ENCODE data around the gene DHRS4L2. TPM values are rescaled to one million over a fixed set of nuclear protein-coding genes. Genes with fewer than 3 reads are reported as not detected.
A peak's percentile ranks its signal among the peaks of the same experiment; 100 is the strongest.

Gene DHRS4L2
- total RNA-seq, 2 experiments from 2014 or later: 18.1 to 20.8 TPM

DNA sequence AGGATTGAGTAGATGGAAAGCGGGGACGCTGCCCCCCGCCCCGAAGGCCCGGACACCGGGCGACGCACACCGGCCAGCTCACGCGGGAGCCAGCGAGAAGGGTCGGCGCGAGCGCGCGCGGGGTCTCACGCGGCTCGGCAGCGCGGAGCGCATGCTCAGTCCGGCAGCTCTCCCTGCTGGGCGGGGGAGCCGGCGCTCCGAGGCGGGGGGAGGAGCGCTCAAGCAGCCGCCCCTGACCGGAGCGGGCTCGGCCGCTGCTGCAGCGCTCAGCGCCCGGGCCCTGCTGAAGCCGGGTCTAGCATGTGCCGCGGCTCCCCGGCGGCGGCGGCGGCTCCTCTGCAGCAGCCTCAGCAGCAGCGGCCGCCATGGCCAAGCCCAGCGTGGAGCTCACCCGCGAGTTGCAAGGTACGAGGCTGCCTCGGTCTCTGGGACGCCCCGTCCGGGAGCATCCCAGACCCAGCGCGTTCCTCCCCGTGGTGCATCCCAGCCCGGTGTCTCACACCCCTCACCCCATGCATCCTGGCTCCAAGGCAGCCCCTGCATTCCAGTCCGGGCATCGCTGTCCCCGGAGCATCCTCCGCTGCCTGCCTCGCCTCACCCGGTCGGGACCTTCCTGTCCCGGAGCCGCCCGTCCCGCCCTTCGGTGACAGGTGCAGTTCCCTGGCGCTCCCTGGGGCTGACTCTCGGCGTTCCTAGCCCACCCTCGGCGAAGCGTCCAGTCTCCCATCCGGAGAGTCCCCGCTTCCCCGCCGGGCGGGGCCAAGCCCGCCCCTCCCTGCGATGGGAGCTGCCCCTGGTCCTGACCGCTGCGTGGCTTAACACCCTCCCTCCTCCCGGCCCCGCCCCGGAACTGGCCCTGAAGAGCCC is 63.3 kb downstream of the DHRS4L2 start, which contains the start of gene CARMIL3:
Gene CARMIL3 (plus strand): TSS at position 221 of the 867 bp plus-strand sequence. CDS start 145 bp downstream, at position 366.
- H3K27ac Mint-ChIP-seq: no peak within 1 kb of the TSS
- peak; percentile 72 for DNase-seq
- H3K27me3 Mint-ChIP-seq: peaks cover 3% of the 10 kb centered on the region
- H3K36me3 Mint-ChIP-seq: no peaks in the 10 kb centered on the region
- H3K4me1 Mint-ChIP-seq: peaks cover 14% of the 10 kb centered on the region
- peak within 1 kb of the TSS; percentile 69 for H3K4me3 Mint-ChIP-seq
- H3K9me3 Mint-ChIP-seq: no peaks in the 10 kb centered on the region

GRCh38 chr14:24052656-24053547 is 64.2 kb downstream of the DHRS4L2 start:
- no peaks in the 10 kb centered on the region for H3K36me3 Mint-ChIP-seq
- peaks cover 3% of the 10 kb centered on the region for H3K27me3 Mint-ChIP-seq
- H3K27ac Mint-ChIP-seq: peak overlapping the region; percentile 4
- H3K4me3 Mint-ChIP-seq: peak overlapping the region; percentile 57
- no peaks in the 10 kb centered on the region for H3K9me3 Mint-ChIP-seq
- peak; percentile 73 for DNase-seq
- peaks cover 14% of the 10 kb centered on the region for H3K4me1 Mint-ChIP-seq

DNA sequence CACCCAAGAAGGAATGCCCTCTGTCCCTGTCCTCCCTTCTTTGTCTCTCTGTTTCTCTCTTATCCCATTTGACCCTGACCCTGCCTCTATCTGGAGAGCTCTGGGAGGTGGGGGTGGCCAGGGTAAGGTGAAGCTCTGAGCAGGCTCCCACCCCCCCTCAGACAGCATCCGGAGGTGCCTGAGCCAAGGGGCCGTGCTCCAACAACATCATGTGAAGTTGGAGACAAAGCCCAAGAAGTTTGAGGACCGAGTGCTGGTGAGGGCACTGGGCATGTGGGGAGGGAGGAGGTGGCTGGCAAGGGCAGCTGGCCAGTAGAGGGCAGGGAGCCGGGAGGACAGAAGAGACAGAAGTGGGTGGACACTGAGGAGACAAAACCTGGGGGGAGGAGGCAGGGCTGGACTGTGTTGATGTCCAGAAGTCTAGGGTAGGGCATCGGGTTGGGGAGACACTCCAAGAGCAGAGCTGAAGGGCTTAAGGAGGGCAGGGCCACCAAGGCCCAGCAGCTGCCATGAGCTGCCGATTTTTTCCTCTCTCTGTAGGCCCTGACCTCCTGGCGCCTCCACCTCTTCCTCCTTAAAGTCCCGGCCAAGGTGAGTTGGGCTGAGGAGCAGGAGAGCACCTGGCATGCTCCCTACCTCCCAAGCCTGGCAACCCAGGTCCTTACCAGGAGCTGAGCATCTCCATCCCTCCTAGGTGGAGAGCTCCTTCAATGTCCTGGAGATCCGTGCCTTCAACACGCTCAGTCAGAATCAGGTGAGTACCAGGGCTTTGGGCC is 65.0 kb downstream of the DHRS4L2 start:
- Mint-ChIP-seq H3K36me3 (no peaks in the 10 kb centered on the region), H3K4me3 (no peak overlapping the region), H3K9me3 (no peaks in the 10 kb centered on the region), H3K4me1 (peaks cover 16% of the 10 kb centered on the region), H3K27ac (no peak overlapping the region), H3K27me3 (peaks cover 3% of the 10 kb centered on the region)
- no peak for DNase-seq

DNA sequence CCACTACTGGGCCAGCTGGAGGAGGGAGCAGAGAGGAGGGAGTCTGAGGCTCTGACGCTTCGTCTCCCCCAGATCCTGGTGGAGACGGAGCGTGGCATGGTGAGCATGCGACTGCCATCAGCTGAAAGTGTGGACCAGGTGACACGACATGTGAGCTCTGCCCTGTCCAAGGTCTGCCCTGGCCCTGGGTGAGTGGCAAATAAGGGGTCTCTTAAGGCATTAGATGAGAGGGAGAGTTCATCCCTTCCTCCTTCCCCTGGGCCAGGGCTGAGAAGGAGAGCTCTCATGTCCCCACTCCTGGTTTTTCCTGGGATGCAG is 65.6 kb downstream of the DHRS4L2 start:
- H3K27me3 Mint-ChIP-seq: peaks cover 3% of the 10 kb centered on the region
- no peak overlapping the region for H3K27ac Mint-ChIP-seq
- H3K36me3 Mint-ChIP-seq: no peaks in the 10 kb centered on the region
- DNase-seq: no peak
- H3K4me3 Mint-ChIP-seq: no peak overlapping the region
- H3K4me1 Mint-ChIP-seq: peaks cover 16% of the 10 kb centered on the region
- H3K9me3 Mint-ChIP-seq: no peaks in the 10 kb centered on the region

DNA sequence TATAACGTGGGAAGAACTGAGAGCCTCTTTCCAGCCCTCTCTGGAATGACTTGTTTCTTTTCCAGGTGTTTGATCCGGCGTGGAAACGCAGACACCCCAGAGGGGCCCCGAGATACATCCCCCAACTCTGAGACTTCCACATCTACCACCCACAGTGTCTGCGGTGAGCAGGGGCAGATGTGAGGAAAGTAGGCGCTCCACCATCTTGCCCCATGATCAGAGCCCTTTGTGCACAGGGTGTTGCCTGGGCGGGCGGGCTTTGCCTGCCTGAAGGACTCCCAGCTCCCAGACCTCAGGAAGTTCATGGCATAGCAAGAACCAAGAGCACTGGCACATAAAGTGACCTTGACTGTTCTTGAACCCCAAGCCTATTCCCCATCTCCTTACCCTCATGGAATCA is 65.9 kb downstream of the DHRS4L2 start:
- Mint-ChIP-seq H3K27me3 (peaks cover 3% of the 10 kb centered on the region), H3K36me3 (no peaks in the 10 kb centered on the region), H3K4me3 (no peak overlapping the region), H3K4me1 (peaks cover 16% of the 10 kb centered on the region), H3K9me3 (no peaks in the 10 kb centered on the region), H3K27ac (no peak overlapping the region)
- DNase-seq: no peak

Other genes starting within 250 kb of the DHRS4L2 start
- gene DHRS4, start 35.2 kb upstream of the DHRS4L2 start, total RNA-seq: 10 to 100 TPM; 18.0 to 21.4 TPM
- under 1 TPM; 0.43 to 0.56 TPM for gene CARMIL3, start 63.1 kb downstream of the DHRS4L2 start, total RNA-seq
- not detected for gene CPNE6, start 82.6 kb downstream of the DHRS4L2 start, total RNA-seq
- 100 to 1,000 TPM; 110 TPM for gene PCK2, start 105.4 kb downstream of the DHRS4L2 start, total RNA-seq
- gene DCAF11, start 125.8 kb downstream of the DHRS4L2 start, total RNA-seq: 10 to 100 TPM; 56.0 to 56.7 TPM
- 1 to 10 TPM; 1.8 to 2.6 TPM for gene NRL, start 126.0 kb downstream of the DHRS4L2 start, total RNA-seq
- gene FITM1, start 141.7 kb downstream of the DHRS4L2 start, total RNA-seq: under 1 TPM in 1 of 2 experiments, not detected in 1; 0.29 TPM
- 100 to 1,000 TPM; 476 to 479 TPM for gene PSME1, start 147.3 kb downstream of the DHRS4L2 start, total RNA-seq
- gene EMC9, start 152.7 kb downstream of the DHRS4L2 start, total RNA-seq: 10 to 100 TPM; 39.1 to 40.1 TPM
- 100 to 1,000 TPM; 541 to 558 TPM for gene PSME2, start 157.7 kb downstream of the DHRS4L2 start, total RNA-seq
- gene RNF31, start 158.6 kb downstream of the DHRS4L2 start, total RNA-seq: 10 to 100 TPM; 82.2 to 86.5 TPM
- gene IRF9, start 172.3 kb downstream of the DHRS4L2 start, total RNA-seq: 100 to 1,000 TPM; 133 to 136 TPM
- 10 to 100 TPM; 28.9 to 29.2 TPM for gene REC8, start 183.2 kb downstream of the DHRS4L2 start, total RNA-seq
- 100 to 1,000 TPM; 152 to 161 TPM for gene IPO4, start 199.9 kb downstream of the DHRS4L2 start, total RNA-seq
- gene TM9SF1, start 206.5 kb downstream of the DHRS4L2 start, total RNA-seq: 10 to 100 TPM; 20.7 to 22.5 TPM
- not detected for gene TSSK4, start 216.8 kb downstream of the DHRS4L2 start, total RNA-seq
- 10 to 100 TPM; 54.4 to 58.9 TPM for gene CHMP4A, start 224.6 kb downstream of the DHRS4L2 start, total RNA-seq
- 10 to 100 TPM; 19.4 to 20.9 TPM for gene MDP1, start 227.1 kb downstream of the DHRS4L2 start, total RNA-seq
- gene NEDD8, start 243.4 kb downstream of the DHRS4L2 start, total RNA-seq: 100 to 1,000 TPM; 194 to 201 TPM
- 10 to 100 TPM; 44.5 to 48.4 TPM for gene GMPR2, start 244.0 kb downstream of the DHRS4L2 start, total RNA-seq